ENCODE results near the gene ACACA. TPM values are rescaled to one million over a fixed set of nuclear protein-coding genes. Genes with fewer than 3 reads are reported as not detected.
"Not testable (repeated sequence)": the region's sequence is repeated elsewhere in the genome, so short reads cannot be mapped to it uniquely, and the experiment has no call there.

Gene ACACA
- total RNA-seq, 1 donor = 24.5 TPM

GRCh38 chr17:37086334-37086733 lies 320.3 kb downstream of the ACACA start:
- DNase-seq (ENCODE audit: low read depth in 2 of 3, low spot score in 2 of 3) = no peak

DNA sequence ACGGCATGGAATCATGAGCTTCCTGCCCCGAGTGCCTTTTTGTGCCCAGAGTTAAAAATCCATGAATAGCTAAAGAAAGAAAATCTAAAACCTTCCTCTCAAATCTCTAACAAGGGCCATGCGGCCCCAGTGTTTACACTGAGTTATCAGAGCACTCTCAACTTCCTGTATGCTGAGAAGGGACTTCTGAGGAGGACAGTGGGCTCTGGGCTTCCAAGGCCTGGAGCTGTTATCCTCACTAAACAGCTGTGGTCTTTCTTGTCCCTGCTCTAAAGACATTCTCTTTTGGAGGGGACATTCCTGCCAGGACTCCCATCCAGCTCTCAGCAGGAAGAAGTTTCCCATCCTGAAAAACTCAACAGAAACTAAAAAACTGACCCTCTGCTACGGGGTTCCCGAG lies 322.3 kb downstream of the ACACA start:
- peak in 1 of 3 donors; percentile 25 for DNase-seq (ENCODE audit: low read depth in 2 of 3, low spot score in 2 of 3)

DNA sequence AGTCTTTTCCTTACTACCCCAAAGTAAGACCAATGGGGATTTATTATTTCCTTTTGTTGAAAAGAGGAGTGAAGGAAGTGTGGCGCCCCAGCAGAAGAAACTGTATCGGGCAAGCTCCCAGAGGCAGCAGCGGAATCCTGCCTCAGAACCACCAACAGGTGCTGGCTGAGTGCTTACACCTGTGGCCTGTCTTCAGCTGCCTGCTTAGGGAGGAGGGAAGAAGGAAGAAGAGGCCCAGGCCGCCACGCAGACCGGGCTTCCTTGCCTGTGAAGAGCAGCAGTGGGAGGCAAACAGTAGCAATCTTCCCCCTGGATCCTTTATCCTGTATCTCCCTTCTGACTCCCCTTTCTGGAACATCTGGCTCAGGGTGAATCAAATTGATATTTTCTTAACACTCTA lies 323.2 kb downstream of the ACACA start:
- no peak for DNase-seq (ENCODE audit: low read depth in 2 of 3, low spot score in 2 of 3)

DNA sequence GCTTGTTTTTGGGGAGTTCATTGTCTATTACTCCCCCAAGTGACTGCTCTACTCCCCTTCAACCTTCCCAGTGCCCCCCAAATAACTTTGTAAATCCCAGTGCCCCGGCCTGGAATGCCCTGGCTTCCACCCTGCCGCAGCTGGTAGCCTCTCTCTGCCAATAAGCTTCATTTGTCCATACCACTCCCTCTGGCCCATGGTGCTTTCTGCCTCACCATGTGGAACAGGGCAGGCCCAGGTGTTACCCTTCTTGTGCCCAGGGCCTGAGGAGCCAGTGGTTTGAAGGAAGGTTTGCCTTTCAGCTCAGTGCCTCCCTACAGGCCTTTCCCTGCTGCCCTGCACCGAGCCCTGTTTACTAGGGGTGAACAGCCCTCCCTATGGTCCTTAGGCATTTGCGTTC lies 323.7 kb downstream of the ACACA start:
- DNase-seq (ENCODE audit: low read depth in 2 of 3, low spot score in 2 of 3) = no peak

DNA sequence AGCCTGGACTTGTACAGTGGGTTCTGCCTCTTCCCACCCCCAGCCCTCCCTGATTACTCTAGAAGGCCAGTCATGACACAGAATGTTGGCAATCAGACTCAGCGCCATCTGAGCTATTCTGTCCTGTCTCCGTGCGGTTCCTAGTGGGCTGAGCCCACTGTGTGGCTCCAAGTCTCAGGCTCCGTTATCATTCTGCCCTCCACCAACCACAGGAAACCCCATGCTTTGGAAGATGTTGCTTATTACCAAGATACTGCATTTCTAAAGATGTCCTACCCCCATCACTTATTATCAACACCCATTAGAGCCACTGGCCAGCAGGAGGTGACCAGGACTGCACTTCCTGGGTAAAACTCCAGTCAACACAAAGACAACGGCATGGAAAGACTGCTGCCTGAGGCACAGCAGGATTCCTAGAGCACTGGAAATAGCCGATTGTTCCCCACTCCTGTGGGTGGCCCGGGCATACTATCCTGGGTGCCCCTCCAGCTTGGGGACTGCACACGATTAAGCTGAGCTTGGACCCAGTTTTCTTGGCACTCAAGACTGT lies 324.2 kb downstream of the ACACA start:
- no peak for DNase-seq (ENCODE audit: low read depth in 2 of 3, low spot score in 2 of 3)

- peak in 2 of 3 donors; percentile 44 to 71 for DNase-seq (ENCODE audit: low read depth in 2 of 3, low spot score in 2 of 3)
Observed at GRCh38 chr17:37081287-37081686, 325.3 kb downstream of the ACACA start.

DNA sequence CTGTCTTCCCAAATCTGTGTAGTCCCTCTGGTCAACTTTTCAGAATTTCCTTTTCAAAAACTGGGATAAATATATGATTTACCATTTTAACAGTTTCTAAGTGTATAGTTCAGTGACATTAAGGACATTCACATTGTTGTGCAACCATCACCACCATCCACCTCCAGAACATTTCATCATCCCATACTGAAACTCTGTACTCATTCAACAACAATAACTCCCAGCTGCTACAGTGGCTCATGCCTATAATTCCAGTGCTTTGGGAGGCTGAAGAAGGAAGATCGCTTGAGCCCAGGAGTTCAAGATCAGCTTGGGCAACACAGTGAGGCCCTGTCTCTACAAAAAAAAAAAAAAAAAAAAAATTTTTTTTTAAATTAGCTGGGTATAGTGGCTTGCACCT lies 326.9 kb downstream of the ACACA start:
- no peak for DNase-seq (ENCODE audit: low read depth in 2 of 3, low spot score in 2 of 3)

GRCh38 chr17:37079065-37079708 lies 327.4 kb downstream of the ACACA start:
- DNase-seq (ENCODE audit: low read depth in 2 of 3, low spot score in 2 of 3) = no peak

- DNase-seq (ENCODE audit: low read depth in 2 of 3, low spot score in 2 of 3) = not testable (repeated sequence)
Observed at GRCh38 chr17:37073464-37073863, 333.2 kb downstream of the ACACA start.

- no peak for DNase-seq (ENCODE audit: low read depth in 2 of 3, low spot score in 2 of 3)
Observed at GRCh38 chr17:37069087-37069486, 337.5 kb downstream of the ACACA start.

DNA sequence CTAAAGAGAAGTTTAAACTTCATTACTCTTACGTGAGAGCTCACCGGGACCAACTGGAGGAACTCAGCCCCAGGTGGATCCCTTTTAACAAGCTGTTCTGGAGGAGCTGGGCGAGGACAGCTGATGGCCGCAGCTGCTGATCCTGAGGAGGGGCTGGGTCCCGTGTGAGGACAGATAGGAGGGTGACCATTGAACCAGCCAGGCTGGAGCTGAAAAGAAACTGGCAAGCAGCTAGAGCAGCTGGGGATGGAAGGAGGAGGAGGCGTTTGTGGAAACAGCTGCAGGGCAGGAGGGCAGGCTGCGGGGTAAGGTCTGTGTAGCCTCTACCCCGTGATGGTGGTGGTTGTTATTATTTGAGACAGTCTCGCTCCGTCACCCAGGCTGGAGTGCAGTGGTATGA lies 338.4 kb downstream of the ACACA start:
- no peak for DNase-seq (ENCODE audit: low read depth in 2 of 3, low spot score in 2 of 3)

GRCh38 chr17:37067555-37068111 lies 339.0 kb downstream of the ACACA start:
- DNase-seq (ENCODE audit: low read depth in 2 of 3, low spot score in 2 of 3) = no peak

- DNase-seq (ENCODE audit: low read depth in 2 of 3, low spot score in 2 of 3) = no peak
Observed at GRCh38 chr17:37066322-37067255, 340.0 kb downstream of the ACACA start.

GRCh38 chr17:37065486-37066321 lies 340.9 kb downstream of the ACACA start:
- DNase-seq (ENCODE audit: low read depth in 2 of 3, low spot score in 2 of 3) = no peak

DNA sequence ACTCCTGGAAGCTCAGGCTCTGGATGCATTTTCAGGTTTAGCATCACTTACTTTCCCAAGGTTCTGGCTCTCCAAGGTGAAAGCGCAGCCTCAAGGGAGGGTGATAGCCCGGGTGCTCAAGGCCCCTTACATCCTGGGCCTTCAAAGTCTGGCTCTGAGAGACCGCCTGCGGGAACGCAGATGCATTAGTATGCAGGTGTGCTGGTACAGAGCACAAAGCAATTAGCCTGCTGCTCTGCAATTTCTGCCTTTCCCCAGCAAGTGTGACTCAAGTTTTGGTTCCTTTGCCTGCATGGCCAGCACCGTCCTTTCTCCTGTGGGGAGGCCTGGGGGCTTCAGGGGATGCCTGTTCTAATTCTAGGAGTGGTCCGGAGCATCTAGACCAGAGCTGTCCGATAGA lies 341.7 kb downstream of the ACACA start:
- no peak for DNase-seq (ENCODE audit: low read depth in 2 of 3, low spot score in 2 of 3)

GRCh38 chr17:37064206-37064605 lies 342.4 kb downstream of the ACACA start:
- DNase-seq (ENCODE audit: low read depth in 2 of 3, low spot score in 2 of 3) = no peak

DNA sequence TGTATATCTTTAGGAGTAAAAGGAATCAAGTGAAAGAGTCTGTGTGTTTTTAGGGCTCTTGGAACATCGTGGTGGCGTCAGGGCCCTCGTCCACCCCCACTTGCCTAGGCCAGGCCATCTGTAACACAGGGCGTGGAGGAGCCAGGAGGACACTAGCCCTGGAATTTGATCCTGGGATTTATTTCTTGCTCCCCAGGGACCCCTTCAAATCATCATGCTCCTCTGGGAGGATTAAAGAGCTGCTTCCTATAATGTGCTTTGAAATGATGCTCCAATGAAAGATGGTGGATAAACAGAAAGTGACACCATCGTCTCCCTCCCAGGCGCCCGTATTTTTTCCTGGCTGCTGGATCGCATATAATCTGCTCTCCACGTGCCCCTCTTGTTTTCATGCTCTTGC lies 344.6 kb downstream of the ACACA start:
- no peak for DNase-seq (ENCODE audit: low read depth in 2 of 3, low spot score in 2 of 3)

- DNase-seq (ENCODE audit: low read depth in 2 of 3, low spot score in 2 of 3) = no peak
Observed at GRCh38 chr17:37060928-37061327, 345.7 kb downstream of the ACACA start.

DNA sequence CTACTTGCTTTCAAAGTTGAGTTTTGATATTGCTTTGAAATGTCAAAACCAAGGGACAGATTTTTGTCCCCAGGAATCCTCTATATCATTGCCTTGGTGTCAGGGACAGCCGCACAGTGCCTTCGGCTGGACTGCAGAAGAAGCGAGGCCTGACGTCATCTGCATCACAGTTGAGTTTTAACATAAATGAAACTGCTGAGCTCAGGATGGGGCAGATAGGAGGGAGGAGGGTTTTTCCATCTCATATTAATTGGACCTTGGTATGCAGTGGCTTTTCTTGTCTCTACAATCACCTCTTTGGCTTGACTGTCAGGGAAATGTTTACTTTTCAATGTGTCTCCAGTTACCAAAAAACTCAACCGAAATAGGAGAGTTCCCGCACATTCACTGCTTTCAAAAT lies 346.5 kb downstream of the ACACA start:
- DNase-seq (ENCODE audit: low read depth in 2 of 3, low spot score in 2 of 3) = no peak

GRCh38 chr17:37059493-37059892 lies 347.1 kb downstream of the ACACA start:
- DNase-seq (ENCODE audit: low read depth in 2 of 3, low spot score in 2 of 3) = no peak

- no peak for DNase-seq (ENCODE audit: low read depth in 2 of 3, low spot score in 2 of 3)
Observed at GRCh38 chr17:37056622-37057021, 350.0 kb downstream of the ACACA start.
